Mucosa of descending colon (tissue), 3 donors: Measurements from ENCODE around the gene TEX101. TPM values are rescaled to one million over a fixed set of nuclear protein-coding genes. Genes with fewer than 3 reads are reported as not detected.

Source experiments
- ATAC-seq: fragments of 200-7000 bp; cut with Tn5 transposase; one replicate; pipeline ENCODE4 v1.9.1; 2020; ENCODE audit warnings: mild to moderate bottlenecking, moderate library complexity
- DNase-seq, 3 donors: peaks; one replicate each; pipeline ENCODE4 v3.0.0-alpha.2; 2020
- H3K36me3 ChIP-seq: fragments of 200-600 bp; one replicate; pipeline ENCODE4 v1.8.0; 2021; ENCODE audit warnings: low read depth, mild to moderate bottlenecking
- H3K4me1 ChIP-seq: fragments of 200-600 bp; one replicate; pipeline ENCODE4 v1.8.0; 2021; ENCODE audit warnings: low read depth, mild to moderate bottlenecking
- H3K4me3 ChIP-seq: fragments of 200-600 bp; one replicate; pipeline ENCODE4 v1.8.0; 2021; ENCODE audit warnings: mild to moderate bottlenecking
- H3K9me3 ChIP-seq: fragments of 200-600 bp; one replicate; pipeline ENCODE4 v1.8.0; 2021; ENCODE audit warnings: mild to moderate bottlenecking
- CTCF ChIP-seq: fragments of 200-600 bp; IDR thresholded peaks from one replicate; pipeline ENCODE4 v1.8.0; 2022; ENCODE audit warnings: antibody characterized with exemption, mild to moderate bottlenecking
- intact Hi-C, 2 donors: fragments of 100-400 bp; cut with DNase I in 1 of 2; cut with micrococcal nuclease in 1 of 2; formaldehyde crosslinking; loops; one replicate each; pipeline versions ENCODE4 v1.11.0 to v1.11.1; 2022; cut with DNase I, micrococcal nuclease
- total RNA-seq, 3 donors: library from RNA; stranded (reverse); fragmentation: NEBNext Ultra II Directional in 2 of 3; extraction: Animal tissue kit (Norgen Biotek cat#: 25700) in 2 of 3; gene quantifications; one replicate each; pipeline versions ENCODE4 v1.2.1 to v1.2.4, GENCODE V29; 2021 to 2023
- donor health status: DM: no; HTN: no; CAD: no; lungs with moderate emphysema.
- donor health status: DM: no; HTN: no; CAD: no.
- donor health status: DM: no; HTN: yes; CAD: no.

TEX101 gene
- total RNA-seq, 3 donors from 2014 or later = 0.35 TPM; not detected in 2

- peak; percentile 63 for ATAC-seq
- intact Hi-C loops = no loop called here
- no peak overlapping the region for H3K4me3 ChIP-seq
- no peak for TF ChIP-seq CTCF
- DNase-seq = peak in 1 of 3 donors; percentile 40
- H3K4me1 ChIP-seq = peaks cover 3% of the 10 kb centered on the region
- H3K36me3 ChIP-seq = no peaks in the 10 kb centered on the region
- H3K9me3 ChIP-seq = no peaks in the 10 kb centered on the region
Measured at GRCh38 chr19:43416951-43417623, 2.4 kb downstream of the TEX101 start.

GRCh38 chr19:43420954-43421353 lies 6.3 kb downstream of the TEX101 start:
- DNase-seq (no peak), ATAC-seq (no peak)
- TF ChIP-seq CTCF = no peak
- Histone ChIP-seq H3K36me3 (no peaks in the 10 kb centered on the region), H3K4me1 (peaks cover 6% of the 10 kb centered on the region), H3K9me3 (no peaks in the 10 kb centered on the region), H3K4me3 (no peak overlapping the region)
- intact Hi-C loops = no loop called here

GRCh38 chr19:43422000-43422688 lies 7.5 kb downstream of the TEX101 start:
- Histone ChIP-seq H3K4me3 (no peak overlapping the region), H3K9me3 (no peaks in the 10 kb centered on the region), H3K4me1 (peaks cover 13% of the 10 kb centered on the region), H3K36me3 (no peaks in the 10 kb centered on the region)
- ATAC-seq (no peak), DNase-seq (no peak)
- intact Hi-C loops = no loop called here
- no peak for TF ChIP-seq CTCF

GRCh38 chr19:43422689-43423066 lies 8.0 kb downstream of the TEX101 start:
- Histone ChIP-seq H3K9me3 (no peaks in the 10 kb centered on the region), H3K4me3 (no peak overlapping the region), H3K4me1 (peaks cover 13% of the 10 kb centered on the region), H3K36me3 (no peaks in the 10 kb centered on the region)
- TF ChIP-seq CTCF = no peak
- ATAC-seq (no peak), DNase-seq (no peak)
- intact Hi-C loops = no loop called here

- DNase-seq (no peak), ATAC-seq (no peak)
- no peak overlapping the region for H3K4me3 ChIP-seq
- intact Hi-C loops = no loop called here
- H3K36me3 ChIP-seq = no peaks in the 10 kb centered on the region
- peaks cover 13% of the 10 kb centered on the region for H3K4me1 ChIP-seq
- TF ChIP-seq CTCF = no peak
- H3K9me3 ChIP-seq = no peaks in the 10 kb centered on the region
Measured at GRCh38 chr19:43423779-43424178, 9.1 kb downstream of the TEX101 start.
